Gastroesophageal sphincter (tissue), 3 donors: ENCODE results near the gene CCDC88C.
"Not testable (repeated sequence)": the region's sequence is repeated elsewhere in the genome, so short reads cannot be mapped to it uniquely, and the experiment has no call there.

Experiments
- CTCF ChIP-seq, 4 experiments: fragments of 200-600 bp in 2 of 4; fragments of 450-650 bp in 2 of 4; sonication (generic) in 1 of 4; IDR thresholded peaks; one replicate each; pipeline ENCODE4 v1.5.1; 2017 to 2019; ENCODE audit warnings: antibody characterized with exemption in 4 of 4, mild to moderate bottlenecking in 2 of 4, moderate library complexity in 2 of 4
- EP300 ChIP-seq: sonication (generic); formaldehyde crosslinking; IDR thresholded peaks from one replicate; pipeline ENCODE4 v1.6.1; 2017; ENCODE audit warnings: antibody characterized with exemption, mild to moderate bottlenecking
- POLR2AphosphoS5 ChIP-seq: sonication (generic); formaldehyde crosslinking; IDR thresholded peaks from one replicate; pipeline ENCODE4 v1.6.1; 2017; ENCODE audit warnings: antibody characterized with exemption

DNA sequence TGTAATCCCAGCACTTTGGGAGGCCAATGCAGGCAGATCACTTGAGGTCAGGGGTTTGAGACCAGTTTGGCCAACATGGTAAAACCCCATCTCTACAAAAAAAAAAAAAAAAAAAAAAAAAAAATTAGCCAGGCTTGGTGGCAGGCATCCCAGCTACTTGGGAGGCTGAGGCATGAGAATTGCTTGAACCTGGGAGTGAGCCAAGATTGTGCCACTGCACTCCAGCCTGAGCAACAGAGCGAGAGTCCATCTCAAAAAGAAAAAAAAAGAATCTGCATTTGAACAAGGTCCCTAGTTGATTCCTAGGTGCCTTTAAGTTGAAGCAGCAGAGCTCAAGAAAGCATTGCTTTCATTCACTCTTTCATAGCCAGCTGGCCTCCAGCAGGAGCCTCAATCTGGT lies 11.3 kb upstream of the CCDC88C start:
- not testable (repeated sequence) for TF ChIP-seq CTCF (IDR thresholded peaks at IDR 0.05); POLR2AphosphoS5; EP300
